Measurements from ENCODE around the gene RBCK1. TPM values are rescaled to one million over a fixed set of nuclear protein-coding genes. Genes with fewer than 3 reads are reported as not detected.
A peak's percentile ranks its signal among the peaks of the same experiment; 100 is the strongest.

RBCK1 gene
- total and polyA plus RNA-seq, 9 of the 15 experiments (the other 6 are each of a cell fraction or from before 2014, with no cell fraction given) = 5.9 to 59.3 (median 26.5) TPM

DNA sequence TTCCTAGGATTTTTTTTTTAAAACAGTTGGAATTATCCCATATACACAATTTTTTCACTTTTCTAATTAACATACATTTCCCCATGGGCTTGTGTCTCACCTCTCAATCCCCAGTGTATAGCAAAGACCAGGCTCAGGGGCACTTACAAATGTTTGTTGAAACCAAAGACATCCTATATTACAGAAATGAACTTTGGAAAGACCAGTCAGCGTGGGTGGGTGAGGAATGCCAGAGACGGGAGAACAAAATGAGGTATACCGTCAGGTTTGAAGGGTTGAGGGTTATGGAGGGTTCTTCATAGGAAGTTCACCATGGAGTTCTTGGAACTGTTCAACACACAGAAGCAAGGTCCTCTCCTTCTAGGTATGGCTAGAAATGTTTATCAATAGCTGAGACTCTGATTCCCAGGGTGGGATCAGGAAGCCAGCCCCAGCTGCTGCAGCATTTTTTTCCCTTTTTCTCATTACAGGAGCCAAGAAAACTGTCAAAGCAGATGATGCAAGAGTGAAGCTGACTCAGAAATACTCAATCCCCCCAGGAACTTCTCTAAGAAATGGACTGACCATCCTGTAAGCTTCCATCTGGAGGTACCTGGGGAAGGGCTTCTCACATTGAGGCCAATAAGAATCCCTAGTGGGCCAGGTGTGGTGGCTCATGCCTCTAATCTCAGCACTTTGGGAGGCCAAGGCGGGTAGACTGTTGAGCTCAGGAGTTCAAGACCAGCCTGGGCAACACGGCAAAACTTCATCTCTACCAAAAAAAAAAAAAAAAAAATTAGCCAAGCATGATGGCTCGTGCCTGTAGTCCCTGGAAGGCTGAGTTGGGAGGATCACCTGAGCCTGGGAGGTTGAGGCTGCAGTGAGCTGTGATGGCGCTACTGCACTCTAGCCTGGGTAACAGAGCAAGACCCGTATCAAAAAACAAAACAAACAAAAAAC is 70.2 kb downstream of the RBCK1 start (continued):
- TF ChIP-seq CEBPG (CRISPR knock-in tag; IDR thresholded peaks at IDR 0.05) (peak; percentile 77; the same call in 1 of the 2 replicates), CEBPG (tag; conservative IDR thresholded peaks at IDR 0.05 in 1 of 2, IDR thresholded peaks at IDR 0.05 in 1 of 2) (peak; percentile 57 to 93; a peak in 3 of 4 replicates)

DNA sequence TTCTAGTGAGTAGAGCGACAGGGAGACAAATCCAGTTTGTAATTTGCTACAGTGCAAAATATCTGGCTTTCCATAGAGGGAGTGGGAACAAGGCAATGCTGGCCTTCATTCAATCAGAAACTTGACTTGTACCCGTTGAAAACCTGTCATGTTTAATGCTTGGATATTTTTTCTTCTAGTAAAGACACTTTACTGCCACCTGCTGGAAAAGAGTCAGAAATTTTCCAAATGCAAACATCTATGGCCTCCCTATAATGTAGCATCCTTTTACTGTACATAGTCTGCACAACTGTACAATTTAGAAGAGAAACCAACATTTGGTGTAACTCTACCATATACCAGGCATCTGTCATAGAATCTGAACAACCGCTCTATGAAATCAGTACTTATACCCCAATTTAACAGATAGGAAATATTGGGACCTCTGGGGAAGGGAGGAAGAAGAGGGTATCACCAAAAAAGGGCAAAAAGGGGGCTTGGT is 70.9 kb downstream of the RBCK1 start:
- peak; percentile 88 for ATAC-seq
- CTCF ChIA-PET (ENCODE audit: low intra/inter-chr PET ratio) = interaction anchor here (0.6 to 2.1 kb wide), 5 partner anchors 48 to 125 kb away, joined by 4 to 13 read pairs (median 7); partner anchors contain the start of gene RBCK1
- peak; percentile 26 to 67 (median 28) for DNase-seq (ENCODE audit: extremely low read depth in 1 of 4, low spot score in 3 of 4)
- TF ChIP-seq RHOXF2B (CRISPR knock-in tag; conservative IDR thresholded peaks at IDR 0.05) (no peak), FOXM1 (IDR thresholded peaks at IDR 0.05; ENCODE audit: low read depth) (no peak), FOXM1 (CRISPR knock-in tag; IDR thresholded peaks at IDR 0.05; ENCODE audit: low read depth) (no peak), SPI1 (IDR thresholded peaks at IDR 0.05; ENCODE audit: borderline replicate concordance, low read depth, low read length) (no peak), POLR3G (IDR thresholded peaks at IDR 0.05; ENCODE audit: extremely low read depth, insufficient read length, insufficient replicate concordance) (no peak), ZNF239 (CRISPR knock-in tag; IDR thresholded peaks at IDR 0.05) (no peak), KDM1A (IDR thresholded peaks at IDR 0.05) (no peak), STAG1 (CRISPR knock-in tag; IDR thresholded peaks at IDR 0.05; ENCODE audit: borderline replicate concordance) (no peak), ZNF175 (CRISPR knock-in tag; IDR thresholded peaks at IDR 0.05; ENCODE audit: low read depth) (peak; percentile 66; the same call in 1 of the 2 replicates), NFXL1 (CRISPR knock-in tag; IDR thresholded peaks at IDR 0.05) (no peak), TBP (optimal IDR thresholded peaks at IDR 0.05; ENCODE audit: low read depth, low read length) (no peak), JUNB (CRISPR knock-in tag; conservative IDR thresholded peaks at IDR 0.05) (no peak), MEIS2 (IDR thresholded peaks at IDR 0.05; ENCODE audit: partially characterized antibody) (peak; percentile 27)
- TF ChIP-seq, protein P1, sequence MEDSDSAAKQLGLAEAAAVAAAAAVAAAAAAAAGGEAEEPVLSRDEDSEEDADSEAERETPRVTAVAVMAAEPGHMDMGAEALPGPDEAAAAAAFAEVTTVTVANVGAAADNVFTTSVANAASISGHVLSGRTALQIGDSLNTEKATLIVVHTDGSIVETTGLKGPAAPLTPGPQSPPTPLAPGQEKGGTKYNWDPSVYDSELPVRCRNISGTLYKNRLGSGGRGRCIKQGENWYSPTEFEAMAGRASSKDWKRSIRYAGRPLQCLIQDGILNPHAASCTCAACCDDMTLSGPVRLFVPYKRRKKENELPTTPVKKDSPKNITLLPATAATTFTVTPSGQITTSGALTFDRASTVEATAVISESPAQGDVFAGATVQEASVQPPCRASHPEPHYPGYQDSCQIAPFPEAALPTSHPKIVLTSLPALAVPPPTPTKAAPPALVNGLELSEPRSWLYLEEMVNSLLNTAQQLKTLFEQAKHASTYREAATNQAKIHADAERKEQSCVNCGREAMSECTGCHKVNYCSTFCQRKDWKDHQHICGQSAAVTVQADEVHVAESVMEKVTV (CRISPR knock-in tag; IDR thresholded peaks at IDR 0.05) = 0 out of 2 replicates have a peak, but pooled peaks have one; percentile 14
- TF ChIP-seq, protein P2, sequence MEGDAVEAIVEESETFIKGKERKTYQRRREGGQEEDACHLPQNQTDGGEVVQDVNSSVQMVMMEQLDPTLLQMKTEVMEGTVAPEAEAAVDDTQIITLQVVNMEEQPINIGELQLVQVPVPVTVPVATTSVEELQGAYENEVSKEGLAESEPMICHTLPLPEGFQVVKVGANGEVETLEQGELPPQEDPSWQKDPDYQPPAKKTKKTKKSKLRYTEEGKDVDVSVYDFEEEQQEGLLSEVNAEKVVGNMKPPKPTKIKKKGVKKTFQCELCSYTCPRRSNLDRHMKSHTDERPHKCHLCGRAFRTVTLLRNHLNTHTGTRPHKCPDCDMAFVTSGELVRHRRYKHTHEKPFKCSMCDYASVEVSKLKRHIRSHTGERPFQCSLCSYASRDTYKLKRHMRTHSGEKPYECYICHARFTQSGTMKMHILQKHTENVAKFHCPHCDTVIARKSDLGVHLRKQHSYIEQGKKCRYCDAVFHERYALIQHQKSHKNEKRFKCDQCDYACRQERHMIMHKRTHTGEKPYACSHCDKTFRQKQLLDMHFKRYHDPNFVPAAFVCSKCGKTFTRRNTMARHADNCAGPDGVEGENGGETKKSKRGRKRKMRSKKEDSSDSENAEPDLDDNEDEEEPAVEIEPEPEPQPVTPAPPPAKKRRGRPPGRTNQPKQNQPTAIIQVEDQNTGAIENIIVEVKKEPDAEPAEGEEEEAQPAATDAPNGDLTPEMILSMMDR (IDR thresholded peaks at IDR 0.05 in 2 of 3, conservative IDR thresholded peaks at IDR 0.05 in 1 of 3; ENCODE audit: insufficient read depth in 2 of 3, low read depth in 1 of 3, low read length in 3 of 3) = peak; percentile 27 to 65 (median 52); a peak in 4 of 6 replicates

More for the DNA sequence above, 70.9 kb downstream of the RBCK1 start:
- Histone ChIP-seq H3K79me2 (ENCODE audit: control insufficient read depth, insufficient read depth, low read length) (no peaks in the 10 kb centered on the region), H3K9ac (ENCODE audit: insufficient read depth in 1 of 2, low read depth in 2 of 2, low read length in 2 of 2) (no peak overlapping the region), H3K4me1 (replicated peaks in 1 of 2; ENCODE audit: control insufficient read depth in 2 of 2, insufficient read depth in 2 of 2, low read length in 2 of 2) (no peaks in the 10 kb centered on the region; a peak in 1 of 5 replicates), H3K27ac (ENCODE audit: extremely low read depth, low read depth, low read length) (no peak overlapping the region), H4K20me1 (replicated peaks; ENCODE audit: control insufficient read depth, insufficient read depth, low read length) (no peaks in the 10 kb centered on the region), H3K36me3 (ENCODE audit: control insufficient read depth, insufficient read depth, low read length) (peaks cover 75% of the 10 kb centered on the region; the same call in 2 of the 3 replicates), H2AFZ (ENCODE audit: low read depth, low read length) (no peak overlapping the region), H3K4me3 (no peak overlapping the region), H3K9me1 (ENCODE audit: control insufficient read depth, insufficient read depth, low read length) (no peaks in the 10 kb centered on the region), H3K9me3 (replicated peaks; ENCODE audit: control insufficient read depth, insufficient read depth, low read depth, low read length) (no peaks in the 10 kb centered on the region), H3K27me3 (ENCODE audit: control insufficient read depth in 2 of 2, insufficient read depth in 2 of 2, low read length in 2 of 2) (no peaks in the 10 kb centered on the region), H3K4me2 (ENCODE audit: insufficient read depth, low read length) (no peak overlapping the region)
- POLR2A ChIA-PET = no interaction called here
- no TSS peak for BruUV-seq (replicated peaks)
- WGBS (ENCODE audit: insufficient coverage, low coverage, missing lambda C conversion rate) = 38% methylated on average over 3 of the region's 3 CpGs
- FAIRE-seq = peak; percentile 37
- in situ Hi-C loops (cut with MboI) = loop anchor here (5.0 kb wide), 1 partner anchor 127 kb away; no protein-coding TSS in a partner anchor
- intact Hi-C loops (cut with micrococcal nuclease) = loop anchor here (1.0 kb wide), 2 partner anchors 48 to 125 kb away; no protein-coding TSS in a partner anchor
